ENCODE data around the gene TACC2. TPM values are rescaled to one million over a fixed set of nuclear protein-coding genes. Genes with fewer than 3 reads are reported as not detected.

The TACC2 gene
- total RNA-seq, 1 donor from 2014 or later = not detected

DNA sequence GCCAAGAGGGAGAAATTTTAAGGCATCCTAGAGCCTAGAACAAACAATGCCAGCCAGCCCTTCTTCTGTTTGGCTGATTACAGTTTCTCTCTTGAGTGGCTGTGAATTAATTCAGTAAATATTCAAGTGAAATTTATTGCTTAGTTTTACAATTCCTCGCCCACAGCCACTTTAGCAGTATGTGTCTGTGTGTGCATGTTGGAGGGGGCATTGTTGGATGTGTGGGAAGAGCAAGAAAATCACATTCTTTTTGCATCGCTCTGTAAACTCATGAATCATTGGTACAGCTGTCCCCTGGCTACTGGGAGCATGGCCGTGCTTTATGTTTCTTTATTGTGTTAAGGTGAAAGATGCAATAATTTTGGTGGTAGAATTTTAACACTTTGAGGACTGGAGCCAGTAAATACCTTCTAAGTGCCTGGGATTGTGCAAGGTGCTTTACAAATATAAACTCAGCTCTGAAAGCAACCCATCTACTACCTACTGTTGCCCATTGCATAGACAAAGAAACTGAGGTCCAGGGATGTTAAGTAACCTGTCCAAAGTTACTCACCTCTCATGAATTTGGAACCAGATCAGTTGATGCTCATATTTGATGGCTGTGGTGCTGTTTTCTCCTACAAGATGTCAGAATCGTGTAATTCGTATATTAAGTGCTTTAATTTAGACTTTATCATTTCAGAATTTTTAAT lies 192.2 kb downstream of the TACC2 start:
- Mint-ChIP-seq H3K4me3 (no peak overlapping the region), H3K4me1 (ENCODE audit: low read depth) (no peaks in the 10 kb centered on the region), H3K36me3 (ENCODE audit: low read depth) (no peaks in the 10 kb centered on the region), H3K27me3 (ENCODE audit: insufficient read depth) (peaks cover 6% of the 10 kb centered on the region), H3K9me3 (no peaks in the 10 kb centered on the region), H3K27ac (no peak overlapping the region)
- intact Hi-C loops (cut with micrococcal nuclease) = no loop called here
- no peak for DNase-seq (ENCODE audit: low spot score)

DNA sequence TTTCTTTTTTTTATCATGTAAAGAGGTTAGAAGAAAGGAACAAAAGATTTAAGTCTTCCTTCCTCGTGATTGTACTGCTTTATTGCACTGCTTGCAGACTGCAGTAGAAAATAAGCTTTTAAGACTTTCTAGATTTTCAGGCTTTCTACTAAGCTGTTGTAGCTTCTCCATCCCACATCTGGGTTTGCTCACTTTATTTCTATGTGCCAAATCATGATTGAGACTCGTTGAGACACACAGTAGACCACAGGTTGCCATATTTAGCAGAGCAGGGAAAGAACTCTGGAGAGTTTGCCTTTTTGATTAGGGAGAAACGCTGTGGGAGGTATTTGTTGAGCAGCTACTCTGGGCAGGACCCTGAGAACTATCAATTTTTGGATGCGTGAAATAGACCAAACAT lies 192.9 kb downstream of the TACC2 start:
- Mint-ChIP-seq H3K9me3 (no peaks in the 10 kb centered on the region), H3K27ac (no peak overlapping the region), H3K4me1 (ENCODE audit: low read depth) (no peaks in the 10 kb centered on the region), H3K36me3 (ENCODE audit: low read depth) (no peaks in the 10 kb centered on the region), H3K4me3 (no peak overlapping the region), H3K27me3 (ENCODE audit: insufficient read depth) (peaks cover 6% of the 10 kb centered on the region)
- intact Hi-C loops (cut with micrococcal nuclease) = no loop called here
- DNase-seq (ENCODE audit: low spot score) = no peak

DNA sequence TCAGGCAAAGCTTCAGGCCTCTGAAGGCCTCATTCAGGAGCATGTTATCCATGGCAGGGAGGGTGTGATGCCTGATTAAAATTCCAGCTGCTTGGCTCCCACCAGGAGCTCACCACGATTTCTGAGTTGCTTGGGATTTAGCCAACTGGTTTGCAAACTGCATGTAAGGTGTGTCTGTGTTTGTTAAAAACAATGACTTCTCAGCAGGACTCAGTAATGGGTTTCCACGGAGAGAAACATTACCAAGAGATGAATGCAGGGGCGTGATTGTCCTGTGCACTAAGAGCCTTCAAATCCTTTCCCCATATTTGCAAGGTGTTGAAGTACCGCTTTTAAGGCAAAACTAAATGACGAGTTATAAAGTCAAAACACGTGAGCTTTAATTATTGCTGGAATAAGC lies 193.3 kb downstream of the TACC2 start:
- Mint-ChIP-seq H3K4me3 (no peak overlapping the region), H3K36me3 (ENCODE audit: low read depth) (no peaks in the 10 kb centered on the region), H3K27me3 (ENCODE audit: insufficient read depth) (peaks cover 6% of the 10 kb centered on the region), H3K27ac (no peak overlapping the region), H3K4me1 (ENCODE audit: low read depth) (no peaks in the 10 kb centered on the region), H3K9me3 (no peaks in the 10 kb centered on the region)
- intact Hi-C loops (cut with micrococcal nuclease) = no loop called here
- DNase-seq (ENCODE audit: low spot score) = no peak

DNA sequence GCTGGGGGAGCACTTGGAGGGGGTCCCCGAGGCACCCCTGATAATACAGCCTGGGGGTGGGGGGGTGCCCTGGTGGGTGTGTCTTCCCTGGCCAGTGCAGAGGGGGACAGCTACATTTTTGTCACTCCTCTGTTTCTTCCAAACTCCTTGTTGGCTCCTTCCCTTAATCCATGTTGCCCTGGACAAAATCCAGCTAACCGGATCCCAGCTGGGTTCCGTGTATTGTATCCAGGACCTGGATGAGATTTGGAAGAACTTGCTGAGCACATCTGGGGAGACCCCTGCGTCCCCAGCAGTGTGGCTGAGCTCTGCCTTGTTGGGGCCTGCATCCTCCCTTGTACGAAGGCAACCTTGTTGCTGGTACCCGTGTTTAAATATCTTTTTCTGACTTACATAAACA lies 195.3 kb downstream of the TACC2 start:
- Mint-ChIP-seq H3K4me1 (ENCODE audit: low read depth) (no peaks in the 10 kb centered on the region), H3K4me3 (no peak overlapping the region), H3K27me3 (ENCODE audit: insufficient read depth) (peaks cover 3% of the 10 kb centered on the region), H3K9me3 (no peaks in the 10 kb centered on the region), H3K27ac (no peak overlapping the region), H3K36me3 (ENCODE audit: low read depth) (no peaks in the 10 kb centered on the region)
- DNase-seq (ENCODE audit: low spot score) = no peak
- intact Hi-C loops (cut with micrococcal nuclease) = no loop called here

DNA sequence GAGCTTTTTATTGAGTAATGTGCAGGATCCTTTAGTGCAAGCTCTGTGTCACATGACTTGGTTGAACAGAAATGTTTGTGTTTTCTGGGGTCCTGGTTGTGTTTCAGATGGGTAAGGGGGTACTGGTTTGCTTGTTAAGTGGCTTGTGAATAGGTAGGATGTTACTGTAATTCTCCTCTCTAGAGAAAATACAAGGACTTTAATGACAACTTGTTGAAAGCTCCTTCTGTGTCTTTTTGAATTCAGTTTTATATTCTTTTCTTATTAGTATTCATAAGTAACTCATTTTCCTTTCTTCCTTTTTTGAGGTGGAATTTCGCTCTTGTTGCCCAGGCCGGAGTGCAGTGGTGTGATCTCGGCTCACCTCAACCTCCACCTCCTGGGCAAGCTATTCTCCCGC lies 196.7 kb downstream of the TACC2 start:
- no peaks in the 10 kb centered on the region for H3K36me3 Mint-ChIP-seq (ENCODE audit: low read depth)
- intact Hi-C loops (cut with micrococcal nuclease) = no loop called here

DNA sequence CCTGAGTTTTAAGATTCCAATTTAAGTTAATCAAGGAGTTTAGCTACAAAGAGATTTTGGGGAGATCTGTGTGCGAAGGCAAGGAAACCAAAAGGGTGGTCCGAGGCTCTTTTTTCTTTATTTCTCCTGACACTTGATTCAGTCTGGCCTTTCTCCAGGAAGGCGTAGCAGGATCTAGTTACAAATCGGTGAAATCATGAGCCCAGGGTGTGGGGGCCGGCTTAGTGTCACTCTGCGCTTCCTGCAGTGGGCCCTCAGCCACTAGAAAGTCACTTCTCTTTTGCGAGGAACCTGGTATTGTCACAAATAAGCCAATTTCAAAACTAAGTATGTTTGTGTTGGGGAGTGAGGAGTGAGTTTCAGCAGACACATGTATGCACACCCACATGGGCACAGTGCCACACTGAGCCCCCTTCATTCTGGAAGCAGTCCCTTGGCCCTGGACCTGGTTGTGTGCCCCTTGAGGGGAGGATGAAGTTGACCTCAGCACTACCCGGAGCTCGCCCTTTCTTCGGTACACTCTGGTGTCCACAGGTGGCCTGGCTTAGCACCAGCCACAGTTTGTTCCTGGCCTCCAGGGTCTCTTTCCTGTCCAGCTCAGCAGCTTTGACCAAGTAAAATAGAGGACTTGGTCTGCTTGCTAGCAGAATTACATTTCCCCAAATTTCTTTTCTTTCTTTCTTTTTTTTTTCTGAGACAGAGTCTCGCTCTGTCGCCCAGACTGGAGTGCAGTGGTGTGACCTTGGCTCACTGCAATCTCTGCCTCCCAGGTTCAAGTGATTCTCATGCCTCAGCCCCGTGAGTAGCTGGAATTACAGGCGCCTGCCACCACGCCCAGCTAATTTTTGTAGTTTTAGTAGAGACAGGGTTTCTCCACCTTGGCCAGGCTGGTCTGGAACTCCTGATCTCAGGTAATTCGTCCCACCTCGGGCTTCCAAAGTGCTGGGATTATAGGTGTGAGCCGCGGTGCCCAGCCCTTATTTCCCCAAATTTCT lies 198.2 kb downstream of the TACC2 start:
- intact Hi-C loops (cut with micrococcal nuclease) = no loop called here
- DNase-seq (ENCODE audit: low spot score) = no peak
- Mint-ChIP-seq H3K4me3 (no peak overlapping the region), H3K27me3 (ENCODE audit: insufficient read depth) (no peaks in the 10 kb centered on the region), H3K9me3 (no peaks in the 10 kb centered on the region), H3K4me1 (ENCODE audit: low read depth) (no peaks in the 10 kb centered on the region), H3K27ac (no peak overlapping the region), H3K36me3 (ENCODE audit: low read depth) (no peaks in the 10 kb centered on the region)

More for the DNA sequence above, 196.7 kb downstream of the TACC2 start:
- Mint-ChIP-seq H3K4me3 (no peak overlapping the region), H3K27me3 (ENCODE audit: insufficient read depth) (no peaks in the 10 kb centered on the region), H3K9me3 (no peaks in the 10 kb centered on the region), H3K27ac (no peak overlapping the region), H3K4me1 (ENCODE audit: low read depth) (no peaks in the 10 kb centered on the region)
- no peak for DNase-seq (ENCODE audit: low spot score)

DNA sequence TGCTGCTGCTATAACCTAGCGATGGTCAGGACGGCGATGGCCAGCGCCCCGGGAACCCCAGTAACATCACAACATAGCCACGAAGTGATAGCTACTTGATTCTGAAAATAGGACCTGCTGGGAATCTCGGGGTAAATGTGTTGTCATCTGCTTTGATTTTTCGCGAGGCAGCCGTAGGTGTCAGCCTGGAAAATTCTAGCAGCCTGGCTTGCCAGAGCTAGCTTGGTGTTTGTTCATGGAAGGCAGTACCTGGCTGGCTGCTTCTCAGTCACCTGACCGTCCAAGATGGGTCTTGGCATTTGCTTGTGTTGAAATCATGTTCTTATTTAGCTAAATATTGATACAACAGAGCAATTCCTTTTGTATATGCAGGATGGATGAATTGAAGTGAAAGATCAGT lies 199.7 kb downstream of the TACC2 start:
- Mint-ChIP-seq H3K36me3 (ENCODE audit: low read depth) (no peaks in the 10 kb centered on the region), H3K4me1 (ENCODE audit: low read depth) (no peaks in the 10 kb centered on the region), H3K9me3 (no peaks in the 10 kb centered on the region), H3K27ac (no peak overlapping the region), H3K27me3 (ENCODE audit: insufficient read depth) (no peaks in the 10 kb centered on the region), H3K4me3 (no peak overlapping the region)
- intact Hi-C loops (cut with micrococcal nuclease) = no loop called here
- no peak for DNase-seq (ENCODE audit: low spot score)

DNA sequence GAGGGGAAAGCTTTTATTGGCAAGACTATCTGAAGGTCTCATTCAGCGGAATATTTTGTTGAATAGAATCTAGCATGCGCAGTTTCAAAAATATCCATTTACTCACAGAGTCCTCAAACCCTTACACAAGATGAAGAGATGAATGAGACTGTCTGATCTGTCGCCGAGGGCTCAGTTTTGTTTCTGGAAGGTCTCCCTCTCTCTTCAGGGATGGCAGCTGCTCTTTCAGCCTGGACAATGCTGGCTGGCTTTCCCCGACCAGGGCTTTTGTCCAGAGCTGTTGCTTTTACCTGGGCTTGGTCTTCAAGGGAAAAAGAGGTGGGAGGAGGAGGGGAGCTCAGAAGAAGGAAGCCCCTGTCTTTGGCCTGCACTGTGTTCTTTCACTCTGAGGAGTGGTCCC lies 200.2 kb downstream of the TACC2 start:
- no peaks in the 10 kb centered on the region for H3K27me3 Mint-ChIP-seq (ENCODE audit: insufficient read depth)
- H3K4me3 Mint-ChIP-seq = no peak overlapping the region
- intact Hi-C loops (cut with micrococcal nuclease) = no loop called here
- no peaks in the 10 kb centered on the region for H3K36me3 Mint-ChIP-seq (ENCODE audit: low read depth)
- no peaks in the 10 kb centered on the region for H3K4me1 Mint-ChIP-seq (ENCODE audit: low read depth)
- no peak for DNase-seq (ENCODE audit: low spot score)
- no peak overlapping the region for H3K27ac Mint-ChIP-seq
- no peaks in the 10 kb centered on the region for H3K9me3 Mint-ChIP-seq

DNA sequence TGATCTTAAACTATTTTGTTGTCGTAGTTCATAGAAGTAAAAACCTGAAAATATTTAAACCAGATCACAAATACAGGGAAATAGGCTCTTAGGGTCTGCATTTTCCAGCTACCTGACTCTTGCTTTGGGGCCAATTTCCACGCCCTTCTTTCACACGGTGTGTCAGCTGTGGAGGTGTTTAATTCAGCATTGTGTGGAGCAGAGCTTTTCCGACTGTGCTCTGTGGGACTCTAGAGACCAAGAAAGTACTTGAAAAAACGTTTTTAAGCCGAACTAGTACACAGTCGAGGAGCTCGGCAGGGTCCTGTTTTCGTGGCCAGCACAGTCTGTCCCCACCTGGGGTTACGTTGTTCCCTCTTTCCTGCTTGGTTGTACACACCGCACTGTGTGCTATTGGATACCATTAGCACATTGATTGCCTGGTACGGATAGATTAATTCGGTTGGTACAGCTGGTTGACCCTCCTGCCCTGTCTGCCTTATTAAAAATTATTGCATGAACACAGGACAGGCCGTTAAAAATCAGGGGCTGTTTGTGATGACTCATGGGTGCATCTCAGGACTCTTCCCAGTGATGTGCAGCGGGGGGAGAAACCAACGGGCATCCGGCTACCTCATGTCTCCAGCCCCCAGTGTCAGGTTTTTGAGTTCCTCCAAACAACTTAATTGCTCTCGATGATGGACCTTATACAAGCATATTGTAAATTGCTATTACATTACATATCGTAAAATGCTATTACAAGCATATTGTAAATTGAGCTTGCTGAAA lies 201.4 kb downstream of the TACC2 start:
- Mint-ChIP-seq H3K9me3 (no peaks in the 10 kb centered on the region), H3K27me3 (ENCODE audit: insufficient read depth) (no peaks in the 10 kb centered on the region), H3K4me3 (no peak overlapping the region), H3K36me3 (ENCODE audit: low read depth) (no peaks in the 10 kb centered on the region), H3K27ac (no peak overlapping the region), H3K4me1 (ENCODE audit: low read depth) (no peaks in the 10 kb centered on the region)
- no peak for DNase-seq (ENCODE audit: low spot score)
- intact Hi-C loops (cut with micrococcal nuclease) = no loop called here

DNA sequence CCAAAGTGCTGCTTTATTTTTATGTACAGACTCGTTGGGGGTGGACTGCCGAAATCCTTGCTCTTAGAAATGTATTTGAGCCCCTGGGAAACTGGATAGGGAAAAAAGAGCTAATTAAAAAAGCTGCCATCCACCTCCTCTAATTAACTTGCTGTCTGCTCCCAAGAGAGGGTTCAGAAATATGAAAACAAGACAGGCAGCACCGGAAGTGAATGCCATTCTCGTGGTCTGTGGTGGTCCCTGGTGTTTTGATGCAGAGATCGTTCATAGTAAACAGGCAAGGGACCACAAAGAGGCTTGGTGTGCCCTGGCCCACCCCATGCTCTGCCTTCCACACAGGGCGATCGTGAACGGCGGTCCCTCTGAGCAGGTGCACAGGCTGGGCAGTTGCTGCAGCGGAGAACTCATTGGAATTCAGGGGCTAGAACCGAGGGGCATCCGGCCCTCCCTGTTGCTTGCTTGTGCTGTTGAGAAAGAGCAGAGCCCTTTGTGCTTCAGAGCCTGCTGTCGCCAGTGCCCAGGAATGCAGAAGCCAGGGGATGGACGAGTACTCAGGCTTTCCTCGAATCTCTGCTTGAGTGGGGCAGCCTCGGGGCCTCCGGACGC lies 203.1 kb downstream of the TACC2 start:
- H3K4me3 Mint-ChIP-seq = no peak overlapping the region
- H3K27me3 Mint-ChIP-seq (ENCODE audit: insufficient read depth) = no peaks in the 10 kb centered on the region
- no peaks in the 10 kb centered on the region for H3K36me3 Mint-ChIP-seq (ENCODE audit: low read depth)
- no peaks in the 10 kb centered on the region for H3K4me1 Mint-ChIP-seq (ENCODE audit: low read depth)
- intact Hi-C loops (cut with micrococcal nuclease) = no loop called here
- H3K9me3 Mint-ChIP-seq = no peaks in the 10 kb centered on the region
- H3K27ac Mint-ChIP-seq = no peak overlapping the region
- DNase-seq (ENCODE audit: low spot score) = no peak

DNA sequence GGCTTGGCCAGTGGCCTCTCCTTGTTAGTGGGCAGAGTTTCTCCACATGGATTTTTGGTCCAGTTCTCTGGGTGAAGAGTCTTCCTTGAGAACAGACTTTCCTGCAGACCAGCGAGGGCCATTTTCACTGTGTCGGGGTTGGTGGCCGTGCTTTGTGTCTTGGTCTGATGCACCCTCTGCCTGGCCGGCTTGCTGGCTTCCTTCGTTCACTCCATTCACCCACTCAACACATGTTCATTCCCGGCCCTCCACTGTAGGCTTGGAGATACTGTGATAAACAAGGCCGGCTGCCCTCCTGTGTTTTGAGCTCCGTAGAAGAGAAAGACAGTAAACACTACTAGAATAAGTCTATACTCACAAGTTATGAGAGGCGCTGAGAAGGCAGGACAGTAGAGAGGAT lies 205.3 kb downstream of the TACC2 start:
- no peak overlapping the region for H3K4me3 Mint-ChIP-seq
- intact Hi-C loops (cut with micrococcal nuclease) = no loop called here
- H3K27ac Mint-ChIP-seq = no peak overlapping the region
- no peaks in the 10 kb centered on the region for H3K4me1 Mint-ChIP-seq (ENCODE audit: low read depth)
- H3K36me3 Mint-ChIP-seq (ENCODE audit: low read depth) = no peaks in the 10 kb centered on the region
- no peaks in the 10 kb centered on the region for H3K9me3 Mint-ChIP-seq
- no peak for DNase-seq (ENCODE audit: low spot score)
- no peaks in the 10 kb centered on the region for H3K27me3 Mint-ChIP-seq (ENCODE audit: insufficient read depth)

DNA sequence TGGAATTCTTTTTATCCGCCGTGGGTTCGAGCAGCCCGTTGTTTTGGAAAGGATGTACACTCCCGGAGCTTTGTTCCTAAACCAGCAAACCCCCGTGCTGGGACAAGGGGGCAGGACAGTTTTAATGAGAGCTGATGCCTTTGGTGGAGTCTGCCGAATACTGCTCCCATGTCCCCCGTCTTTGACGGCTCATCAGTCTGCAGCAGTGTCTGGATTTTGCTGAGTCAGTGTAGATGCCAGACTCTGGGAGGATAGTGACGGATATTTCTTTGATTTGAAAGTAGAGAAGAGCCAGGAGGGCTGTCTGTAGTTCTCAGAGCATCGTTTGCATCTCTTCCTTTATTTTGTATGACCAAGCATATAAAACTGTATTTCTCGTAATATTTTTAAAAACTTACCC lies 207.3 kb downstream of the TACC2 start:
- H3K9me3 Mint-ChIP-seq = no peaks in the 10 kb centered on the region
- DNase-seq (ENCODE audit: low spot score) = no peak
- no peak overlapping the region for H3K27ac Mint-ChIP-seq
- H3K27me3 Mint-ChIP-seq (ENCODE audit: insufficient read depth) = no peaks in the 10 kb centered on the region
- intact Hi-C loops (cut with micrococcal nuclease) = no loop called here
- no peaks in the 10 kb centered on the region for H3K4me1 Mint-ChIP-seq (ENCODE audit: low read depth)
- no peak overlapping the region for H3K4me3 Mint-ChIP-seq
- H3K36me3 Mint-ChIP-seq (ENCODE audit: low read depth) = no peaks in the 10 kb centered on the region
